Right renal cortex interstitium (tissue), 3 donors: ENCODE results near the gene GMNN. TPM values are rescaled to one million over a fixed set of nuclear protein-coding genes. Genes with fewer than 3 reads are reported as not detected.
A peak's percentile ranks its signal among the peaks of the same experiment; 100 is the strongest.
"Not testable (repeated sequence)": the region's sequence is repeated elsewhere in the genome, so short reads cannot be mapped to it uniquely, and the experiment has no call there.

Experiments used
- DNase-seq, 3 donors: peaks; one replicate each; pipeline ENCODE4 v3.0.0-alpha.2; 2013; ENCODE audit warnings: low read depth in 3 of 3, low spot score in 2 of 3
- polyA plus RNA-seq, 3 donors: library from polyadenylated mRNA; unstranded; fragments of 120-200 nt; gene quantifications; one replicate each; pipeline ENCODE4 v1.2.1, GENCODE V29; 2013; ENCODE audit not compliant: insufficient read length in 3 of 3

The GMNN gene
- 10 to 100 TPM; 57.6 to 59.4 (median 58.2) TPM for polyA plus RNA-seq

DNA sequence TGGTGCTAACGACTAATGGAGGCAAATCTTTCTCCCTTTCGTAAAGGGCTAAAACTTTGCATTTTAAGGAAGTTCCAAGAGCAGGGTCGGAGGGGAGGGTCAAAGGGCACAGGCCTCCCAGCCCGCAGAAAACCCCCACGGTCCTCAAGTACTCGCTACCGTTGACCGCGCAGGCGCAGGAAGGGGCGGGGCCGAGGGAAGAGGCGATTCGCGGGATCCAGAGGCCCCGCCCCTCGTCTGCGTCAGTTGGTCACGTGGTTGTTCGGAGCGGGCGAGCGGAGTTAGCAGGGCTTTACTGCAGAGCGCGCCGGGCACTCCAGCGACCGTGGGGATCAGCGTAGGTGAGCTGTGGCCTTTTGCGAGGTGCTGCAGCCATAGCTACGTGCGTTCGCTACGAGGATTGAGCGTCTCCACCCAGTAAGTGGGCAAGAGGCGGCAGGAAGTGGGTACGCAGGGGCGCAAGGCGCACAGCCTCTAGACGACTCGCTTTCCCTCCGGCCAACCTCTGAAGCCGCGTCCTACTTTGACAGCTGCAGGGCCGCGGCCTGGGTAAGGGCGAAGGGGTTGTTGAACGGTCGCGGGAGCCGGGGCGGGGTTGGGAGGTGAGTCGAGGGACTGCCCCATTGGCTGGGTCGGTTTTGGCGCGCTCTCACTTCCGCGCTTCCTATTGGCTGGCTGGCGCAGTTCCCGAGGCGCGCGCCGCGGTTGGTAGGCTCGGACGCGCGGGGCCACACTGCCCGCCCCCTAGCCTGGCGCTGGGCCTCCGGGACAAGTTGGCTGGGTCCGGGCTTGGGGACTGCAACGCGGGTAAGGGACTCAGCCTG lies at the start of gene GMNN:
TSS of gene GMNN (plus strand) at position 242 of the 824 bp plus-strand sequence. CDS start 2,310 bp downstream, outside the sequence.
- peak; percentile 80 to 94 (median 93) for DNase-seq

DNA sequence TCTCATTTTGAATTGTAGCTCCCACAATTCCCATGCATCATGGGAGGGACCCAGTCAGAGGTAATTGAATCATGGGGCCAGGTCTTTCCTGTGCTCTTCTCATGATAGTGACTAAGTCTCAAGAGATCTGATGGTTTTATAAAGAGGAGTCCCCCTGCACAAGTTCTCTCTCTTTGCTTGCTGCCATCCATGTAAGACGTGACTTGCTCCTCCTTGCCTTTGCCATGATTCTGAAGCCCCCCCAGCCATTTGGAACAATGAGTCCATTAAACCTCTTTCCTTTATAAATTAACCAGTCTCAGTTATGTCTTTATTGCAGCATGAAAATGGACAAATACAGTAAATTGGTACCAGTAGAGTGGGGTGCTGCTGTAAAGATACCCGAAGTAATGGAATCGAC lies 44.1 kb upstream of the GMNN start:
- not testable (repeated sequence) for DNase-seq

DNA sequence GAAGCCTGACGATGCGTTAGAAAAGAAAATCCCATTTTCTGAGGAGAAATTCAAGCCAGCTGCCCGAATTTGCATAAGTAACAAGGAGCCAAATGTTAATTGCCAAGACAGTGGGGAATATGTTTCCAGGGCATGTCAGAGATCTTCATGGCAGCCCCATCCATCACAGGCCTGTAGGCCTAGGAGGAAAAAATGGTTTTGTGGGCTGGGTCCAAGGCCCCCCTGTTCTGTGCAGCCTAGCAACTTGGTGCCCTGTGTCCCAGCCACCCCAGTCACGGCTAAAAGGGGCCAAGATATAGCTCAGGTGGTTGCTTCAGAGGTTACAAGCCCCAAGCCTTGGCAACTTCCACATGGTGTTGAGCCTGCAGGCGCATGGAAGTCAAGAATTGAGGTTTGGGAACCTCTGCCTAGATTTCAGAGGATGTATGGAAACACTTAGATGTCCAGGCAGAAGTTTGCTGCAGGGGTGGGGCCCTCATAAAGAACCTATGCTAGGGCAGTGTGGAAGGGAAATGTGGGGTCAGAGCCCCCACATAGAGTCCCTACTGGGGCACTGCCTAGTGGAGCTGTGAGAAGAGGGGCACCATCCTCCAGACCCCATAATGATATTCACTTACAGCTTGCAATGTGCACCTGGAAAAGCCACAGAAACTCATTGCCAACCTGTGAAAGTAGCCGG lies 43.1 kb upstream of the GMNN start:
- not testable (repeated sequence) for DNase-seq

DNA sequence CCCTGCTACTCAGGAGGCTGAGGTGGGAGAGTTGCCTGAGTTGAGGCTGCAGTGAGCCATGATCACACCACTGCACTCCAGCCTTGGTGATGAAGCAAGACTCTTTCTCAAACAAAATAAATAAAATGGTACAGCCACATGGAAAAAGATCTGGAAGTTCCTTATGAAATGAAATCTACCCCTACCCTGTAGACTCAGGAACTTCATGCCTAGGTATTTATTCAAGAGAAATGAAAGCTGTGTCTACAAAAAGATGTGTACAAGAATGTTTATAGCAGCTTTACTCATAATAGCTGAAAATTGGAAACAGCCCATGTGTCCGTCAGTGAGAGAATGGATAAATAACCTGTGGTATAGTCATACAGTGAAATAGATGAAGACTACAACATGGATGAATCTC lies 40.6 kb upstream of the GMNN start:
- DNase-seq, result no peak

DNA sequence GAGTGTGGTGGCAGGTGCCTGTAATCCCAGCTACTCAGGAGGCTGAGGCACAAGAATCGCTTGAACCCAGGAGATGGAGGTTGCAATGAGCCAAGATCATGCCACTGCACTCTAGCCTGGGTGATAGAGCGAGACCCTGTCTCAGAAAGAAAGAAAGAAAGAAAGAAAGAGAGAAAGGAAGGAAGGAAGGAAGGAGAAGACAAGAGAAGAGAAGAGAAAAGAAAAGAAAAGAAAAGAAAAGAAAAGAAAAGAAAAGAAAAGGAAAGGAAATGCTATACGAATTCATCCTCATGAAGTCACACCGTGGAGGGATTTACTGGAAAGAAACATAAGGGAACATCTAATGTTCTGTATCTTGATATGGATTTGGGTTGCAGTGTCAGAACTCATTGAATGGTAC lies 40.0 kb upstream of the GMNN start:
- not testable (repeated sequence) for DNase-seq

DNA sequence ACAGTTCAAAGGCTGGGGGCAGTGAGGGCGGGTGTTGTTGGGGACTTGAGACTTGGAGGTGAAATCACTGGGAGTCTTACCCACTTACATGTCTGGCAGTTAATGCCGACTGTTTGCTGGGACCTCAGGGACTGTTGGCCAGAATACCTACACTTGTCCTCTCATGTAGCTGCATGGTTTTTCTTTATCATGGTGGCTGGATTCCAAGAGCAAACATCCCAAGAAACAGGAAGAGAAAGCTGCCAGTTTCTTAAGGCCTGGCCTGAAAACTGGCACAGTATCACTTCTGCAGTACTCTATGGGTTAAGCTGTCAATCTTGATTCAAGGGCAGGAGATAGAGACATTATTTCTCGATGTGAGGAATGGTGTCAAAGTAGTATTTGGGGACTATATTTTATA lies 36.0 kb upstream of the GMNN start:
- no peak for DNase-seq

DNA sequence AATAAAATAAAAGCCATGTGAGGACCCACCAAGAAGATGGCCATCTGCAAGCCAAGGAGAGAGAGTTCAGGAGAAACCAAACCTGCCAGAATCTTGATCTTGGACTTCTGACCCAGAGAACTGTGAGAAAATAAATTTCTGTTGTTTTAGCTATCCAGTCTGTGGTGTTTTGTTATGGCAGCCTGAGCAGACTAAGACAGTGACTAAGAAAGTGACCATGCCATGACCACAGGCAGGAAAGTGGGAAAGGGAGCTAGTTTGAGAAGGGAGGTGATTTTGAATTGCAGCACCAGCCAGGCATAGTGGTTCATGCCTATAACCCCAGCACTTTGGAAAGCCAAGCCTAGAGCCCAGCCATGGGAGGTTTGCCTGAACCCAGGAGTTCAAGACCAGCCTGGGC lies 33.9 kb upstream of the GMNN start:
- DNase-seq, result no peak

DNA sequence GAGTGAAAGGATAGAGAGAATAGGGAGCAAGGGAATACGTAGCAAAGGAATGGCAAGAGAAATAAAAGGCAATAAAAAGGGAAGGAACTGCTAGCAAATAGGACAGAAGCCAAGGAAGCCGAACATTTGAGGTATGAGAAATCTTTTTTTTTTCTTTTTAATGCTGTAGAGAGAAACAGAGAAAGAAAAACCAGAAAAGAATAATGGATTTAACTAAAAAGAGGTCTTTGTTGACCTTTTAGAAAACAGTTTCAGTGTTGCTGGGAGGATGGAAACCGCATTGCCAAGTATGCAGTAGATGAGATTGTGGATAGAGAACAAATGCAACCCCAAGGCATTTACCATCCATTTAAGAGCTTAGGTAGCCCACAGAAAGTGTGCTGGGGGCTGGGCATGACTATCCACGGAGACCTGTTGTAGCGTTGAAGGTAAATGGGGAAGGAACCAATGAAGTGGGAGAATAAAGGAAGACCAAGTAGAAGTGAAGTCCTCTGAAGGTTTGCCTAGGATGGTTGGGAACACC lies 32.5 kb upstream of the GMNN start:
- DNase-seq, result no peak

DNA sequence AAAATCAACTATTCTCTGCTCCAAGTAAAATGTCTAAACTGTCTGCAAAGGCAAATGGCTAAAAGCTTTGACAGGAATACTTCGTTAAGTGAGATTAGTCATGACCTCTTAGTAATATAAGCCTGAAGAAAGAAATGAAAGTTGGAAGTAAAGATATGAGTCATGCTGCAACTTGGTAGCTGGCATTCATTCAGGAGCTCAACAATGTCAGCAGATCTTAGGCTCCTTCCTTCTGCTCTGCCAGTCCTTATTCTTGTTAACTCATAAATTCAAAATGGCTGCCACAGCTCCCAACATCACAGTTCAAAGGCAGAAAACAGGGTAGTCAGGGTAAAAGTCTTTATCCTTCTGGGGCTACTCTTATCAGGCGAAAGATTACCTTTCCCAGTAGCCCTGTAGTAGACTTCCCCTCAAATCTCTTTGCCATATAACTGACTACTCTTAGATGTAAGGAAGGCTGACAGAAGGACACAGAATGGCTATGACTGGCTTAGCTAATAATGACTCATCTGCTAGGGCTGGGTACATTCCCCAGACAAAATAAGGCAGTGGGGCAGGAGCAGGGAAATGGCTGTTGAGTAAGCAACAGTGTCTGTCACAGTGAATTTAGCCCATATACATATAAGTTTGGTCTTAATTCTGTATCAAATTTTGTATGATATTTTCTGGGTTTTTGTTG lies 31.3 kb upstream of the GMNN start:
- DNase-seq, result no peak

DNA sequence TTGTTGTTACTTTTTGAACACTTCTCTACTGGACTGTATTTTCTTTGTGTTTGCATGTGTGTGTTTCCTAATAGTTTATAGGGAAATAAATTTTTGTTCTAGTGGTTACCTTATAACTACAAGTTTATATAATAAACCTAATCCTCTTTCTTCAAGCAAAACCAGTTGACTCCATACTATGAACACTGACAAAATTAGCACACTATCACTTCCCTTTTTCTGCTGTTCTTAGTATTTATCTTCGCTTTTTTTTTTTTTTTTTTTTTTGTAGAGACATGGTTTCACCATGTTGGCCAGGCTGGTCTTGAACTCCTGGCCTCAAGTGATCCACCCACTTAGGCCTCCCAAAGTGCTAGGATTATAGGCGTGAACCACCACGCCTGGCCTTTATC lies 30.8 kb upstream of the GMNN start:
- no peak for DNase-seq

DNA sequence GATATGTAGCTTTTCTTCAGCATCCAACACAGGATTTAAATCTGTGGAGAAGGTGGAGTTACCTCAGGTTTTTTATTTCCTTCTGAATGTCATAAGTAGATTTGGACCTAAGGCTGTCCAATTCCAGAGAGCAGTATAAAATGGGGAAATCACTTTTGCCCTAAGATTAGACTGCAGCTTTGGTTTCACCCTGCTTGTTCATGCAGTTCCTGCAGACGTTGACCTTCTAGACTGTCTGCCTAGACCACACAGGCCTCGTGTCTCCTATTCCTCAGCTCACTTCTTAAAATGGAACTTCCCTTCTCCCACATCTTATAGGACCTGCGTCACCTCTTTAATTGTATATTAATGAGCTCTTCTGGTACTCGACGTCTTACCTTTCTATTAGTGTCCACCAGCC lies 29.8 kb upstream of the GMNN start:
- no peak for DNase-seq

DNA sequence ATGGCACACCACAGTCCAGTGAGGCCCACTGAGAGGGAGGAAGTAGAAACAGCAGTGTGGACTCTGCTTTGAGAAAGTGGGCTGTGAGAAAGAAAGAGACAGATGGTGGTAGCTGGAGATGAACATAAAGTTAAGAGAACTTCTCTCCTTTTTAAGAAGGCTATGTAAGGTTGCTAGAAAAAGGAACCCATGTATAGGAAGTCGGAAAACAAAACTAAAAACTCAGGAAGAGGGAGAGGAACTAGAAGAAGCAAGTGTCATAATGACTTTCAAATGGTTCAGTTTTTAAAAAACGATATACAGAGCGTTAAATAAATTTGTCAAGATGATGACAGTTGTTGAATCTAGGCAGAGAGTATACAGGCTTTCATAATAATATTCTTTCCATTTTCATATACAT lies 25.4 kb upstream of the GMNN start:
- DNase-seq, result no peak

DNA sequence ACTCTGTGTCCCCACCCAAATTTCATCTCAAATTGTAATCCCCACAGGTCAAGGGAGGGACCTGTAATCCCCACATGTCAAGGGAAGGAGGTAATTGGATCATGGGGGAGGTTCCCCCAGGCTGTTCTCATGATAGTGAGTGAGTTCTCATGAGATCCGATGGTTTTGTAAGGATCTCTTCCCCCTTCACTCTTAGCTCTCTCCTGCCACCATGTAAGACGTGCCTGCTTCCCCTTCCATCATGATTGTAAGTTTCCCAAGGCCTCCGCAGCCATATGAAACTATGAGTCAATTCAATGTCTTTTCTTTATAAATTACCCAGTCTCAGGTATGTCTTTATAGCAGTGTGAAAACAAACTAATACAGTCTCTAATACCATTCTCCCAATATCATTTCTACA lies 23.9 kb upstream of the GMNN start:
- not testable (repeated sequence) for DNase-seq

DNA sequence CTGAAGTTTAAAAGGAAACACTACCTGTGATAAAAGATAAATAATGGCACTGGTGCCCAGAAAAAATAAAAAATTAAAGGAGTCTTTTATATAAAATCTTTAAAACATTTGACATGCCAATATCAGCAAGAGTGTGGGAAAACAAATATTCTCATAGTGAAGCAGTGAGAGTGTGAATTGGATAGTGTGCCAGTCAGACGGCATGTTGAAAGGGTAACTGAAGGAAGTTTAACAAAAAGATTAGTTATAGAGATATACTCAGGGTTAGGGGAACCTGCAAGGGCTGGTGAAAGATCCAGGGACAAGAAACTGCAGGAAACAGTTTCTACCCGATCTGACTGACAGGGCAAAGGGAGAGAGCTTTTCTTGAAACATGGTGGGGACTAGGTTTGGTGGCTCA lies 22.2 kb upstream of the GMNN start:
- no peak for DNase-seq

DNA sequence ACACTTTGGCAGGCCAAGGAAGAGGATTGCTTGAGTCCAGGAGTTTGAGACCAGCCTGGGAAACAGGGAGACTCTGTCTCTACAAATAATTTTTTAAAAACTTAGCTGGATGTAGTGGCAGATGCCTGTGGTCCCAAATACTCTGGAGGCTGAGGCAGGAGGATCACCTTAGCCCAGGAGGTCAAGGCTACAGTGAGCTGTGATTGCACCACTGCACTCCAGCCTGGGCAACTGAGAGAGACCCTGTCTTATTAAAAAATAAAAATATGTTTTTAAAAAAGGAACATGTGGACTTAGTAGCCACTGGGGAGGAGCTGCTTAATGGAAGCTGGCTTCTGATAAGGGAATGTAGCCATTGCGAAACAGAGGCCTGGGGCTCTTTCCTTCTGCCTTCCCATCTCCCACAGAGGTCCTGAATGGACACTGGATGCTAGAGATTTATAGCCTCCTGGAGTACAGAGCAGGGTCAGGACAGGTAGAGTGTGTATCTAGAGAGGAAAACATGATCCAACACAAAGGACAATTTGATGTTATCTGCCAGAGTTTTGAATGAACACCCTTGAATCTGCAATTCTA lies 21.7 kb upstream of the GMNN start:
- no peak for DNase-seq

DNA sequence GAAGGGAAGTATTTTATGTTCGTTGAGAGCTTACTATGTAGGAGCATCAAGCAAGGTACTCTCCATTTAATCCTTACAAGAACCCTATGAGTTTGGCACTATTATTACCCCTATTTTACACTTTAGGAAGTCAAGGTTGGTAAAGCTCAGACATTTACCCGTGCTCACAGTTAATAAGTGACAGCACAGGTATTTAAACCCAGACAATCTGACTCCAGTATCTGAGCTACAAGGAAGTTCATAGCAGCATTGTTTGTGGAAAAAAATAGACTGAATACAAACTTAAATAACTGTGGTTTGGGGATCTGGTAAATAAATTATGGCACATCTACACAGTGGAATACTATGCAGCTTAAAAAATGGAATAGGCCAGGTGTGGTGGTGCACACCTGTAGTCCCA lies 21.2 kb upstream of the GMNN start:
- DNase-seq, result no peak

DNA sequence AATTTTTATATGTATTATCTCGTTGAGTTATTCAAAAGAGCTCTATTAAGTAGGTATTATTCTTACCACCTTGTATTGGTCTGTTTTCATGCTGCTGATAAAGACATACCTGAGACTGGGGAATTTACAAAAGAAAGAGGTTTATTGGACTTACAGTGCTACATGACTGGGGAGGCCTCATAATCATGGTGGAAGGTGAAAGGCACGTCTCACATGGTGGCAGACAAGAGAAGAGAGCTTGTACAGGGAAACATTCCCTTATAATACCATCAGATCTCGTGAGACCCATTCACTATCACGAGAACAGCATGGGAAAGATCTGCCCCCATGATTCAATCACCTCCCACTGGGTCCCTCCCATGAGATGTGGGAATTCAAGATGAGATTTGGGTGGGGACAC lies 20.4 kb upstream of the GMNN start:
- not testable (repeated sequence) for DNase-seq

DNA sequence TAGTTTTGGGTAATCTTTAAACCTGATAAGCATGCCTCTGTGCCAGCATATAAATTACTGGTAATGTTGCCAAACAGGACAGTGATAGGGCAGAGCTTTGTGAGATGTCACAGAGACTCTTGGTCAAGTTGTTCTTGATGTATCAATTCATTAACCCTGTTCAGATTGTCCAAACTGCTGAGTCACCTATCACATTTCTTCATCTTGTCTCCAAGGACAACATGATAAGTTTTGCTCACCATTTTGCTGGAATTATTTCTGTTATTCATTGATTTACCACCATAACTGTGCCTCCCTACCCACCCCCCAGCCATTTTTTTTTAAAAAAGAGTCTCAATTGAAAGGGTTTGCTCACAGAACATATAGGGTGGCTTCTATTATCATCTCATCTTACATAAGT lies 19.5 kb upstream of the GMNN start:
- DNase-seq, result no peak

DNA sequence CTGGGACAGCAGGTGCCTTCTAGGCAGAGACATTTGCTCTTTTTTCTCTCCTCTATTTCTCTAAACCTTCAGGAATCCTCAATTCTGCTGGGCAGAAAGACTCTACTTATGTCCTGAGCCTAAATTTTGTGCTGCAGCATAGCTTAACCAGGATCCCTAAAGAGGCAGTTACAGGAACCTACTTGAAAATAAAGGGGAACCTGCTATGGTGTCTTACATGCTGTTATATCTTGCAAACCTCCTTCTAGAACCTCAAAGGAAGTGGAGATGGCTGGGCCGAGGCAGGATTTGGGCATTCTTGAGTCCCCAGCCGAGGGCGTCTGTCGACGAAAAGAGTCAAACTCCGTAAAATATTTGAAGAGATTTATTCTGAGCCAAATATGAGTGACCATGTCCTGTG lies 17.1 kb upstream of the GMNN start:
- DNase-seq, result no peak

DNA sequence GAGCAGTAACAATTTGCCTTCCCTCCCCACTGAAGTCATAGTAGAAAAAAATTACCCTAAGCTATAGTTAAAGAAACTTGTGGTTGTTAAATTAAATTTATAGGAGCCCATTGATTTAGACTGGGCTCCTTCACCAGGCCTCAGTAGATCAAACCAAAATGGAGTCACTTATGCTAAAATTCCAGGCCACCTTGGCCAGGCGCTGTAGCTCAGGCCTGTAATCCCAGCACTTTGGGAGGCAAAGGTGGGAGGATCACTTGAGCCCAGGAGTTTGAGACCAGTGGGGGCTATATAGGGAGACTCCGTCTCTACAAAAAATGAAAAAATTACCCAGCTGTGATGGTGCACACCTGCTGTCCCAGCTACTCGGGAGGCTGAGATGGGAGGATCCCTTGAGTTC lies 15.0 kb upstream of the GMNN start:
- no peak for DNase-seq

DNA sequence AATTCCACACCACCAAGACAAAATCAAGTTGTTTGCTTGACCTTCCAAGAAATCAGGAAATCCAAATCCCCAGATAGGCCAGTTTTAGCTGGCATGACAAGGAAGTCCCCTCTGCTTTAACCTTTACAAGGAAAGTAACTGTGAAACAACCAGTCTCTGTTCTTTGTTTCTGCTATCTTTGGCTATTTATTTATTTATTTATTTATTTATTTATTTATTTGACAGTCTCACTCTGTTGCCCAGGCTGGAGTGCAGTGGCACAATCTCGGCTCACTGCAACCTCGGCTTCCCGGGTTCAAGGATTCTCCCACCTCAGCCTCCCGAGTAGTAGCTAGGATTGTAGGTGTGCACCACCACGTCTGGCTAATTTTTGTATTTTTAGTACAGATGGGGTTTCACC lies 14.5 kb upstream of the GMNN start:
- no peak for DNase-seq
